Choroid plexus epithelial cell (primary cell): ENCODE results near the gene GALNT1.
A peak's percentile ranks its signal among the peaks of the same experiment; 100 is the strongest.

ENCODE experiments used
- DNase-seq: peaks from one replicate; pipeline ENCODE4 v3.0.0-alpha.2; 2010; ENCODE audit warnings: low read depth
- H3K4me3 ChIP-seq: 2 replicates; pipeline ENCODE4 v1.5.1; 2011; ENCODE audit warnings: low read depth, mild to moderate bottlenecking, control low read depth, low read length, moderate library complexity
- TF ChIP-seq, protein P1 (sequence below): conservative IDR thresholded peaks from 2 replicates; pipeline ENCODE4 v1.5.1; 2011; ENCODE audit warnings: low read depth, mild to moderate bottlenecking, control low read depth, inconsistent platforms, low read length, moderate library complexity

GALNT1 gene

DNA sequence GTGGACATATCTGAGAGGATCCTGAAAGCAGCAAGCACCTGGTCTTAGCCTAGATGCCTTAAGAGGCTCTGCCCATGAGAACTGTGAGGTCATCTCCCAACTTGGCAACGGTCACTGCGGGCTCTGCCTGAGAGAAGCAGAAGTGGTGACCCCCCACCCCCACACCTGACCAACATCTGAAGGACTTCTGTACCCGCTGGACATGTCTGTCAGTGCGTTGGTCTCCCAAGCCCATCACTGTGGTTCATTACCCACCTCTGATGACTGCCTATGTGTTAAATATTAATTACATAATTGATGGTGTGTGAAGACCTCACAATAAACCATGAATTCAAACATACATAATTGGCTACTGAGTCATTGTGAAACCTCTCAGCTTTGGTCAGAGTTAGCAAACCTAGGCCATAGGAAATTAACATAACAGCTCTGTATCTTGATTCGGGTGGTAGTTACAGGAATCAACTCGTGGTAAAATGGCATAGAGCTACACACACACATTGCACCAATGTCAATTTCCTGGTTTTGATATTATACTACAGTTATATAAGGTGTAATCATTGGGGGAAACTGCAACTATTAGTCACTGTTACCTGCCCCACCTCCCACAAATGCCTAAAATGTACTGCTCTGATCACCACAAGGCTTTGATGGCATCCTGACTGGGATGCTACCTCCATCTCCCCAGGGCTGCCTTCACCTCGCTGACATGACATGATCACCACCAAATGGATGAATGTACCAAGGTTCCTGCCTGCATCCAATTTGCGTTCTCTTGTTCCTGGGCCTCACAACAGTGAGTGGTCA lies 4.3 kb upstream of the GALNT1 start:
- DNase-seq: no peak
- no peak overlapping the region for H3K4me3 ChIP-seq
- TF ChIP-seq, protein P1, sequence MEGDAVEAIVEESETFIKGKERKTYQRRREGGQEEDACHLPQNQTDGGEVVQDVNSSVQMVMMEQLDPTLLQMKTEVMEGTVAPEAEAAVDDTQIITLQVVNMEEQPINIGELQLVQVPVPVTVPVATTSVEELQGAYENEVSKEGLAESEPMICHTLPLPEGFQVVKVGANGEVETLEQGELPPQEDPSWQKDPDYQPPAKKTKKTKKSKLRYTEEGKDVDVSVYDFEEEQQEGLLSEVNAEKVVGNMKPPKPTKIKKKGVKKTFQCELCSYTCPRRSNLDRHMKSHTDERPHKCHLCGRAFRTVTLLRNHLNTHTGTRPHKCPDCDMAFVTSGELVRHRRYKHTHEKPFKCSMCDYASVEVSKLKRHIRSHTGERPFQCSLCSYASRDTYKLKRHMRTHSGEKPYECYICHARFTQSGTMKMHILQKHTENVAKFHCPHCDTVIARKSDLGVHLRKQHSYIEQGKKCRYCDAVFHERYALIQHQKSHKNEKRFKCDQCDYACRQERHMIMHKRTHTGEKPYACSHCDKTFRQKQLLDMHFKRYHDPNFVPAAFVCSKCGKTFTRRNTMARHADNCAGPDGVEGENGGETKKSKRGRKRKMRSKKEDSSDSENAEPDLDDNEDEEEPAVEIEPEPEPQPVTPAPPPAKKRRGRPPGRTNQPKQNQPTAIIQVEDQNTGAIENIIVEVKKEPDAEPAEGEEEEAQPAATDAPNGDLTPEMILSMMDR: no peak

DNA sequence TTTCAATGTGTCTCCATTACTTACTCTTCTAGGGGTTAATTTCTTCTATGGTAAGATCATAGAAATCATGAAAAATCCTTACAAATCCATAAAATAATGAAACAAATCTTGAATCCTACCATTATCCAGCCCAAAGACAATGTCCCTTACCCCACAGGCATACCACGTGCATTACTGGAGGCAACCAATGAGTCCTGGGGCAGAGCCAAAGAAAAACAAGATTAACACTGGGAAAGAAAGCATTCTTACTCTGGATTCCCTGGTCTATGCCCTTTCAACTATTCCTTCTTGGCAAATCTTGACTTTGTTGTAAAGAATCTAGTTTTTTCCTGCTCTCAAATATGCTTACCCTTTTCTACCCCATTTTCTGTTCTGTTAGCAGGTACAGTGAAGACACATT lies 3.1 kb upstream of the GALNT1 start:
- H3K4me3 ChIP-seq: no peak overlapping the region
- DNase-seq: peak; percentile 45
- TF ChIP-seq, protein P1: no peak

DNA sequence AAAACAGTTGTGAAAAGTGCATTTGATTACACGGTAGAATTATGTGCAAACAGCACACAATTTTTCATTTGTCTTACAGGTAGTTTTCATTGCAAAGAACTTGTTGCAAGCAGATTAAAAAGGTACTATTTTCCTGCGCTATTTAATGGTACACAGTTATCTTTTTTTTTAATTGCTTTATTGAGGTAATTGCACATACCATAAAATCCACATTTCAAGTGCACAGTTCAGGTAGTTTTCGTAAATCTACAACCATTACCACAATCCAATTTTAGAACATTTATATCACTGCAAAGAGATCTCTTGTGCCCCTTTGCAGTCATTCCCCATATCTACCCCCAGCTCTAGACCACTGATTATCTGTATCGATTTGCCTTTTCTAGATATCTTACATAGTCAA lies 2.6 kb upstream of the GALNT1 start:
- no peak overlapping the region for H3K4me3 ChIP-seq
- TF ChIP-seq, protein P1: no peak
- no peak for DNase-seq

DNA sequence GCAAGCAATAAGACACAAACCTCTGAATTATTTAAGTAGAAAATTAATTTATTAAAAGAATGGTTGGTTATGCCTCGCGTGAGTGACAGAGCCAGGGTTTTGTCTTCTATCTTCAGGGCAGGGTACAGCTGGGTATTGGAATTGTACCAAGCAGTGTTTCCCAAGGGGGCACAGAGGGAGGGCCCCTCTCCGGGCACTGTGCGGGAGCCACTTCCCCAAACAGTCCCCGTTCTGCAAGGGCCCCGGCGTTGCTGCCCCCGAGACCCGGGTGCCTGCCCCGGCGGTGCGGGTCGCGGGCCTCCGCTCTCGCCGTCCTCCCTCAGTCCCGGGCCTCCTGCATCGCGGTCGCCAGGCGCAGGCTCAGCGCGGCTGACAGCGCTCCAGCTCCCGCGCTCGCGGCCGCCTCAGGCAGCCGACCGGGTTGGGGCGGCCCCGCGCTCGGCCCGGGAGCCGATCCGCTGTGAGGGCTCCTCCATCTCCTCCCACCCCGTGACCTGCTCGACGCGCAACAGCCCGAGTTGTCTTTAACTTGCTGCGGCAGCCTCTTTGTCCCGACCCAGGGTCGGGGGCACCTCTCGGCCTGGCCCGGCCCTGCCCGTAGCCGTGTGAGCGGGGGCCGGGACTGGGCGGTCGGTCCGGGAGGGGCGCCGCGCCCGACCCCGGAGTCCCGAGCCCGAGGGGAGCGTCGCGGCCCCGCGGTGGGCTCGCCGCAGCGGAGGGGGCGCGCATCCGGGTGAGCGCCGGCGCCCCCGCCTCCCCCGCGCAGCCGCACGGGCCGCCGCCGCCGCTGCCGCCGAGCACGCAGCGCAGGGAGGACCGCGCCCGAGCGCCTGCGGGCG lies 620 bp upstream of the GALNT1 start:
- TF ChIP-seq, protein P1: no peak
- peak; percentile 64 for DNase-seq
- peak overlapping the region; percentile 71 for H3K4me3 ChIP-seq

DNA sequence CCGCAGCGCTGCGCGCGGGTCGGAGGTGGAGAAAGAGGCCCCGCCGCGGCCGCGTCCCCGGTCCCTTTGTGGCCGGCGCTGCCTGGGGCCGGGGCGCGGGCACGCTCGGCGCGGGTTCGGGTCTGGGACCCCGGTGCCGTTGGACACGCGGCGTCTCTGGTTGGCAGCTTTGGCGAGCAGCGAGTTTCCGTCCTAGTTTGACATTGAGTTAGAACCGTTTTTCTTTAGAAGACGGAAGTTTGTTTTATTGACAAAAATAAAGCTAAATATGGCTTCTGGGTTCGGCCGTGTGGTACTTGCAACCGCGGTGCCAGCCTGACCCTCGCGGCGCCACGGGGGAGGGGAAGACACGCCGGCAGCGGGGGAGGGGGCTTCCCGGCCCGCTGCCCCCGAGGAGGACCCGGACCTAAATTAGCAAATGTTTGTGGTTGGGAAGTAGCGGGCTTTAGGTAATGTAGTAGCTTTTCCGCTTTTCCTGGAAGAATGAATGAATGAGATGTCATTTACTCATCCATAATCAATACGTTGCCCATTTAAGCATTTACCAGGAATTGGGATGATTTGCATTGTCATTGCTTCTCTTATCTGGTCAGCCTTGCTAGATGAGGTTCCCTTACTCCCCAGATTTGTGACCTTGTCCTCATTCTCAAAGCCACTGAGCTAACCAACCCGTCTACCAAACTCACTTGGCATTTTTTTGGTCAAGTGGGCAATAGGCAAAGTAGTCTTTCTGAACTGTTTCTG lies 530 bp downstream of the GALNT1 start:
- peak overlapping the region; percentile 80 for H3K4me3 ChIP-seq
- no peak for DNase-seq
- TF ChIP-seq, protein P1: no peak

DNA sequence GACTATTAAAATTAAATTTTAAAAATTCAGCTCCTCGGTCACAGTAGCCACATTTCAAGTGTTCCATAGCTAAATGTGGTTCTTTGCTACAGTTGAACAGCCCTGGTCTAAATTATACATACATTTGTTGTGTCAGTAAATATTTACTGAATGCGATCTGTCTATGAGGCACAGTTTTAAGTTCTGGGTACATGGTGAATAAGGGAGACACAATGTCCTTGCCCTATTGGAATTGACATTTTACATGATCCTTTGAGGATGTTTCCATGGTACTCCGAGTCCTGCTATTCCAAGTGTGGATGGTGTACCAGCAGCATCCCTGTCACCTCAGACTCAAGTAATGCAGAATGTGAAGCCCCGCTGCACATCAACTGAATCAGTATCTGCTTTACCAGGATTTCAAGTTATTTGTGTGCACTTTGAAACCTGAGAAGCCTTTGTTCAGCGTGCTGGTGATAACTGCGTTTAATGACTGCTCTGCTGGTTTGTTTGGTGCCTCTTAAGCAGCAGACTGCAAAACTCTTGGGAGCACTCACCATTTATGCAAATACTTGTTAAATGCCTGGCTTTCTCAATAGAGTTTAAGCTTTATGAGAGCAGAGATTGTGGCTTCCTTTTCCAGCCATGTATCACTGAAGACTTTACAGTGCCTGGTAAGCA lies 1.5 kb downstream of the GALNT1 start:
- peak; percentile 72 for DNase-seq
- peak overlapping the region; percentile 80 for H3K4me3 ChIP-seq
- TF ChIP-seq, protein P1: no peak
